MM.1S (cell line): ENCODE data around the gene MOXD1.

ENCODE experiments used
- CTCF ChIP-seq: fragments of 300-600 bp; sonication (generic); IDR thresholded peaks from 2 replicates; pipeline ENCODE4 v1.5.1; 2016; ENCODE audit warnings: antibody characterized with exemption, low read length, mixed read lengths
- EZH2 ChIP-seq: fragments of 300-600 bp; sonication (generic); optimal IDR thresholded peaks from 2 replicates; pipeline ENCODE3; 2017; ENCODE audit warnings: low read depth, mild to moderate bottlenecking, antibody characterized with exemption, low read length, mixed read lengths
- EZH2phosphoT487 ChIP-seq: fragments of 300-600 bp; sonication (generic); IDR thresholded peaks from 2 replicates; pipeline ENCODE4 v1.6.1; 2018; ENCODE audit warnings: antibody characterized with exemption, low read length

- no peak for TF ChIP-seq CTCF
- TF ChIP-seq EZH2phosphoT487: no peak
- no peak for TF ChIP-seq EZH2
These were observed 17.1 kb upstream of the MOXD1 start for GRCh38 chr6:132418235-132418965.
